ENCODE measurements around the gene PADI4. TPM values are rescaled to one million over a fixed set of nuclear protein-coding genes. Genes with fewer than 3 reads are reported as not detected.

PADI4 gene
- total RNA-seq, 3 donors from 2014 or later (not counting 1 experiment from before 2014, with no cell fraction given), result 1.4 to 11.6 (median 1.7) TPM

DNA sequence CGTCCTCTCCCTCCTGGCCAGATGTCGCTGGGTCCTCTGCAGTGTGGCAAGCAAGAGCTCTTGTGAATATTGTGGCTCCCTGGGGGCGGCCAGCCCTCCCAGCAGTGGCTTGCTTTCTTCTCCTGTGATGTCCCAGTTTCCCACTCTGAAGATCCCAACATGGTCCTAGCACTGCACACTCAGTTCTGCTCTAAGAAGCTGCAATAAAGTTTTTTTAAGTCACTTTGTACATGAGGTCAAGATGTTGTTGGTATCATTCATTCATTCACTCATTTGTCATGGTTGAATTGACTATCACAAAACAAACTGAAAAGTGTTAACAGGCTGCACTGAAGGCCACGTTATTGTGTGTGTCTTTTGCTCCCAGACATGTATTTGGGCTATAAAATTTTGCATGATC lies 55.8 kb downstream of the PADI4 start:
- Mint-ChIP-seq H3K4me3 (no peak overlapping the region), H3K36me3 (no peaks in the 10 kb centered on the region), H3K27ac (no peak overlapping the region), H3K9me3 (no peaks in the 10 kb centered on the region), H3K27me3 (ENCODE audit: low read depth in 2 of 2) (peaks cover 0 to 5% of the 10 kb centered on the region in 2 donors), H3K4me1 (no peaks in the 10 kb centered on the region)
- no peak for ATAC-seq
- TF ChIP-seq, protein P1, sequence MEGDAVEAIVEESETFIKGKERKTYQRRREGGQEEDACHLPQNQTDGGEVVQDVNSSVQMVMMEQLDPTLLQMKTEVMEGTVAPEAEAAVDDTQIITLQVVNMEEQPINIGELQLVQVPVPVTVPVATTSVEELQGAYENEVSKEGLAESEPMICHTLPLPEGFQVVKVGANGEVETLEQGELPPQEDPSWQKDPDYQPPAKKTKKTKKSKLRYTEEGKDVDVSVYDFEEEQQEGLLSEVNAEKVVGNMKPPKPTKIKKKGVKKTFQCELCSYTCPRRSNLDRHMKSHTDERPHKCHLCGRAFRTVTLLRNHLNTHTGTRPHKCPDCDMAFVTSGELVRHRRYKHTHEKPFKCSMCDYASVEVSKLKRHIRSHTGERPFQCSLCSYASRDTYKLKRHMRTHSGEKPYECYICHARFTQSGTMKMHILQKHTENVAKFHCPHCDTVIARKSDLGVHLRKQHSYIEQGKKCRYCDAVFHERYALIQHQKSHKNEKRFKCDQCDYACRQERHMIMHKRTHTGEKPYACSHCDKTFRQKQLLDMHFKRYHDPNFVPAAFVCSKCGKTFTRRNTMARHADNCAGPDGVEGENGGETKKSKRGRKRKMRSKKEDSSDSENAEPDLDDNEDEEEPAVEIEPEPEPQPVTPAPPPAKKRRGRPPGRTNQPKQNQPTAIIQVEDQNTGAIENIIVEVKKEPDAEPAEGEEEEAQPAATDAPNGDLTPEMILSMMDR (IDR thresholded peaks at IDR 0.05), result no peak
- DNase-seq, result no peak
- H3K27ac ChIP-seq (ENCODE audit: low read length), result no peak overlapping the region
- no peaks in the 10 kb centered on the region for H3K9me3 ChIP-seq (ENCODE audit: control insufficient read depth, insufficient read depth, low read length)
- H3K4me3 ChIP-seq (ENCODE audit: low read length), result no peak overlapping the region
- no peaks in the 10 kb centered on the region for H3K36me3 ChIP-seq (ENCODE audit: control insufficient read depth, insufficient read depth, low read length)
- intact Hi-C loops (cut with micrococcal nuclease), result no loop called here
- no peaks in the 10 kb centered on the region for H3K27me3 ChIP-seq (ENCODE audit: control insufficient read depth, insufficient read depth, low read length)
- WGBS (ENCODE audit: insufficient coverage), result 77% methylated on average over 4 of the region's 4 CpGs
- no peaks in the 10 kb centered on the region for H3K4me1 ChIP-seq (ENCODE audit: control insufficient read depth, insufficient read depth, low read length)

DNA sequence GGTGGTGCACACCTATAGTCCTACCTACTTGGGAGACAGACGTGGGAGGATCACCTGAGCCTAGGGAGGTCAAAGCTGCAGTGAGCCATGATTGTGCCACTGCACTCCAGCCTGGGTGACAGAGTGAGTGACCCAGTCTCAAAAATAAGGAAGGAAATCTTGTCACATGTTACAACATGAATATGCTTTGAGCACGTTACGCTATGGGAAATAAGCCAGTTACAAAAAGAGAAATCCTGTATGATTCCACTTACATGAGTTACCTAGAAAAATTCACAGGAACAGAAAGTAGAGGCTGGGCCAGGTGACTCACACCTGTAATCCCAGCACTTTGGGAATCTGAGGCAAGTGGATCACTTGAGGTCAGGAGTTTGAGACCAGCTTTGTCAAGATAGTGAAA lies 57.3 kb downstream of the PADI4 start:
- no peak overlapping the region for H3K27ac Mint-ChIP-seq
- intact Hi-C loops (cut with micrococcal nuclease), result no loop called here
- no peaks in the 10 kb centered on the region for H3K27me3 ChIP-seq (ENCODE audit: control insufficient read depth, insufficient read depth, low read length)
- no peaks in the 10 kb centered on the region for H3K36me3 Mint-ChIP-seq
- H3K4me3 Mint-ChIP-seq, result no peak overlapping the region
- H3K4me1 Mint-ChIP-seq, result no peaks in the 10 kb centered on the region
- TF ChIP-seq, protein P1 (IDR thresholded peaks at IDR 0.05), result no peak
- no peak overlapping the region for H3K27ac ChIP-seq (ENCODE audit: low read length)
- H3K27me3 Mint-ChIP-seq (ENCODE audit: low read depth in 2 of 2), result peaks cover 0 to 5% of the 10 kb centered on the region in 2 donors
- no peaks in the 10 kb centered on the region for H3K9me3 Mint-ChIP-seq
- no peak for DNase-seq
- no peaks in the 10 kb centered on the region for H3K9me3 ChIP-seq (ENCODE audit: control insufficient read depth, insufficient read depth, low read length)
- H3K36me3 ChIP-seq (ENCODE audit: control insufficient read depth, insufficient read depth, low read length), result no peaks in the 10 kb centered on the region
- H3K4me1 ChIP-seq (ENCODE audit: control insufficient read depth, insufficient read depth, low read length), result no peaks in the 10 kb centered on the region
- no peak overlapping the region for H3K4me3 ChIP-seq (ENCODE audit: low read length)
- no peak for ATAC-seq
- WGBS (ENCODE audit: insufficient coverage), result 22% methylated on average over 3 of the region's 3 CpGs

DNA sequence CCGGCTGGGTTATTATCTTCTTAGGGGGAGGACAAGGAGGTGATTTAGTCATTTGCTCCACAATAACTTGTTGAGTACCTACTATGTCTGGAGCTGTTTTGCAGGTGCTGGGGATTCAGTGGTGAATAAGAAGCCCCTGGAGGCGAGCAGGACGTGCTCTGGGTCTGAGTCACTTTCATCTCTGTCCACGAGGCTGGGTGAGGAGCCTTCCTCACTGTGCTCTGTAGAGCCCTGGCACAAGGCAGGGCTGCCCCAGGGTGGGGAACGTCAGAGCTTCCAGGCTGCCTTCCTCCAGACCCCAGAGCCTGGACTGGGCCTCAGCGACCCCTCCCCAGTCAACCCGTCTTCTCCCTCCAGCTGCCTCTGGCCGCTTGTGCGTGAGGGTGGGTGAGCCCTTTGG lies 61.5 kb downstream of the PADI4 start:
- Histone ChIP-seq H3K27me3 (ENCODE audit: control insufficient read depth, insufficient read depth, low read length) (no peaks in the 10 kb centered on the region), H3K36me3 (ENCODE audit: control insufficient read depth, insufficient read depth, low read length) (no peaks in the 10 kb centered on the region), H3K9me3 (ENCODE audit: control insufficient read depth, insufficient read depth, low read length) (no peaks in the 10 kb centered on the region), H3K4me1 (ENCODE audit: control insufficient read depth, insufficient read depth, low read length) (no peaks in the 10 kb centered on the region), H3K4me3 (ENCODE audit: low read length) (no peak overlapping the region), H3K27ac (ENCODE audit: low read length) (no peak overlapping the region)
- ATAC-seq, result no peak
- WGBS (ENCODE audit: insufficient coverage), result 84% methylated on average over 9 of the region's 9 CpGs
- Mint-ChIP-seq H3K27me3 (ENCODE audit: low read depth in 2 of 2) (peaks cover 0 to 5% of the 10 kb centered on the region in 2 donors), H3K4me1 (no peaks in the 10 kb centered on the region), H3K4me3 (no peak overlapping the region), H3K9me3 (no peaks in the 10 kb centered on the region), H3K36me3 (no peaks in the 10 kb centered on the region), H3K27ac (no peak overlapping the region)
- no peak for DNase-seq
- TF ChIP-seq, protein P1 (IDR thresholded peaks at IDR 0.05), result no peak
- intact Hi-C loops (cut with micrococcal nuclease), result no loop called here

DNA sequence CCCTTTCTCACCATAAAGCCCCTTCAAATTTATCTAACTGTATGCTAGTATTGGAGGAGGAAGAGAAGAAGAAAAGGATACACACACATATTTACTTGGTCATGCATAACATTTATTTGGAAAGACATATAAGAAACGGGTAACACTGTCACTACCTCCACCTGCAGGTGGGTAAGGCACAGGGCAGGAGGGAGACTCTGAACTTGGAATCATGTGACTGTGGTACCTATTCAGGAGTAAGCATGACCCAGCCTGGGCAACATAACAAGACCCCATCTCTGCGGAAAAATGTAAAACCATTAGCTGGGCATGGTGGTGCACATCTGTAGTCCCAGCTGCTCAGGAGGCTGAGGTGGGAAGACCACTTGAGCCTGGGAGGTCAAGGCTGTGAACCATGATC lies 62.6 kb downstream of the PADI4 start:
- 46% methylated on average over 2 of the region's 2 CpGs for WGBS (ENCODE audit: insufficient coverage)
- H3K27me3 Mint-ChIP-seq (ENCODE audit: low read depth in 2 of 2), result peaks cover 0 to under 1% of the 10 kb centered on the region in 2 donors
- H3K4me1 Mint-ChIP-seq, result no peaks in the 10 kb centered on the region
- intact Hi-C loops (cut with micrococcal nuclease), result no loop called here
- no peaks in the 10 kb centered on the region for H3K27me3 ChIP-seq (ENCODE audit: control insufficient read depth, insufficient read depth, low read length)
- no peak overlapping the region for H3K27ac Mint-ChIP-seq
- ATAC-seq, result no peak
- H3K9me3 Mint-ChIP-seq, result no peaks in the 10 kb centered on the region
- no peaks in the 10 kb centered on the region for H3K36me3 ChIP-seq (ENCODE audit: control insufficient read depth, insufficient read depth, low read length)
- H3K4me3 Mint-ChIP-seq, result no peak overlapping the region
- no peaks in the 10 kb centered on the region for H3K36me3 Mint-ChIP-seq
- TF ChIP-seq, protein P1 (IDR thresholded peaks at IDR 0.05), result no peak
- H3K9me3 ChIP-seq (ENCODE audit: control insufficient read depth, insufficient read depth, low read length), result no peaks in the 10 kb centered on the region
- no peak overlapping the region for H3K27ac ChIP-seq (ENCODE audit: low read length)
- DNase-seq, result peak in 1 of 2 donors; percentile 18
- H3K4me1 ChIP-seq (ENCODE audit: control insufficient read depth, insufficient read depth, low read length), result no peaks in the 10 kb centered on the region
- H3K4me3 ChIP-seq (ENCODE audit: low read length), result no peak overlapping the region
